Mucosa of descending colon (tissue), 3 donors: ENCODE data around the gene CMKLR1. TPM values are rescaled to one million over a fixed set of nuclear protein-coding genes. Genes with fewer than 3 reads are reported as not detected.

ENCODE experiments used
- ATAC-seq: fragments of 200-7000 bp; cut with Tn5 transposase; one replicate; pipeline ENCODE4 v1.9.1; 2020; ENCODE audit warnings: mild to moderate bottlenecking, moderate library complexity
- DNase-seq, 3 donors: peaks; one replicate each; pipeline ENCODE4 v3.0.0-alpha.2; 2020
- H3K36me3 ChIP-seq: fragments of 200-600 bp; one replicate; pipeline ENCODE4 v1.8.0; 2021; ENCODE audit warnings: low read depth, mild to moderate bottlenecking
- H3K4me1 ChIP-seq: fragments of 200-600 bp; one replicate; pipeline ENCODE4 v1.8.0; 2021; ENCODE audit warnings: low read depth, mild to moderate bottlenecking
- H3K4me3 ChIP-seq: fragments of 200-600 bp; one replicate; pipeline ENCODE4 v1.8.0; 2021; ENCODE audit warnings: mild to moderate bottlenecking
- H3K9me3 ChIP-seq: fragments of 200-600 bp; one replicate; pipeline ENCODE4 v1.8.0; 2021; ENCODE audit warnings: mild to moderate bottlenecking
- intact Hi-C, 2 donors: fragments of 100-400 bp; cut with DNase I in 1 of 2; cut with micrococcal nuclease in 1 of 2; formaldehyde crosslinking; loops; one replicate each; pipeline versions ENCODE4 v1.11.0 to v1.11.1; 2022; cut with DNase I, micrococcal nuclease
- total RNA-seq, 3 donors: library from RNA; stranded (reverse); fragmentation: NEBNext Ultra II Directional in 2 of 3; extraction: Animal tissue kit (Norgen Biotek cat#: 25700) in 2 of 3; gene quantifications; one replicate each; pipeline versions ENCODE4 v1.2.1 to v1.2.4, GENCODE V29; 2021 to 2023
- TF ChIP-seq, protein P1 (sequence below): fragments of 200-600 bp; IDR thresholded peaks from one replicate; pipeline ENCODE4 v1.8.0; 2022; ENCODE audit warnings: antibody characterized with exemption, mild to moderate bottlenecking
- donor health status: DM: no; HTN: no; CAD: no; lungs with moderate emphysema.
- donor health status: DM: no; HTN: no; CAD: no.
- donor health status: DM: no; HTN: yes; CAD: no.

CMKLR1 gene
- total RNA-seq, 3 donors from 2014 or later, result 4.4 to 15.7 (median 10.8) TPM

DNA sequence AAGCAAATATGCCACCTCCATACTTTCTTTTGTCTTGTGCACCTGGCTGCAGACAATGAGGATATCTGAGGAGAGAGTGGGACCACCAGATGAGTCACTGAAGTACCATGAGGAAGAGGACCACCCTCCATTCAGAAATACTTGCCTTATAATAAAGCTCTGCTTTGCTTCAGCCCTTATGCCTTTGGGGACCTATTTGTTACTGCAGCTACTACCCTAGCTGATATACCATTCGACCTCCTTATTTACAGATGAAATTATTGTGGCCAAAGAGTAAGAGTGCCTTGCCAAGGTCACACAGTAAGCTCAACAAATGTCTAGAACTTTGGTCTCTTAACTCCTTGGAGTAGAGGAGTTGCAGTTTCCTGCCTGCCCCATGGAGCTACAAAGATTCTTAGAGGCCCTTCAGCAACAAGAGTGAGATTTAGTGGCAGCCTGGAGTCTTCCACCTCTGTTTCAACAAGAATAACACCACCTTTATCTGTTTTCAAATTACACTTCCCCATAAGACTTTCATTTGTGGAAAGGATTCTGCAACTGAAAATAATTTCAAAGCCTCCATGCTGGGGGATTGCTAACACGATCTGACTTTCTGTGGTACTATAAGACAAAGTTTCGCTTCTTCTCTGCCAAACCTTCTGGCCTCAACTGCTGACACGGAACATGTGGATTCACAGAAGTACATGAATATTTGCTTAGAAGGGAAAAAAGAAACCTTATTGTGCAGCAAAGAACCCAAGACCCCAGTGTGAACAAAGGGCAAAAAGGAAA lies 3.6 kb downstream of the CMKLR1 start:
- DNase-seq, result no peak
- Histone ChIP-seq H3K4me1 (no peaks in the 10 kb centered on the region), H3K9me3 (no peaks in the 10 kb centered on the region), H3K36me3 (no peaks in the 10 kb centered on the region), H3K4me3 (no peak overlapping the region)
- TF ChIP-seq, protein P1, sequence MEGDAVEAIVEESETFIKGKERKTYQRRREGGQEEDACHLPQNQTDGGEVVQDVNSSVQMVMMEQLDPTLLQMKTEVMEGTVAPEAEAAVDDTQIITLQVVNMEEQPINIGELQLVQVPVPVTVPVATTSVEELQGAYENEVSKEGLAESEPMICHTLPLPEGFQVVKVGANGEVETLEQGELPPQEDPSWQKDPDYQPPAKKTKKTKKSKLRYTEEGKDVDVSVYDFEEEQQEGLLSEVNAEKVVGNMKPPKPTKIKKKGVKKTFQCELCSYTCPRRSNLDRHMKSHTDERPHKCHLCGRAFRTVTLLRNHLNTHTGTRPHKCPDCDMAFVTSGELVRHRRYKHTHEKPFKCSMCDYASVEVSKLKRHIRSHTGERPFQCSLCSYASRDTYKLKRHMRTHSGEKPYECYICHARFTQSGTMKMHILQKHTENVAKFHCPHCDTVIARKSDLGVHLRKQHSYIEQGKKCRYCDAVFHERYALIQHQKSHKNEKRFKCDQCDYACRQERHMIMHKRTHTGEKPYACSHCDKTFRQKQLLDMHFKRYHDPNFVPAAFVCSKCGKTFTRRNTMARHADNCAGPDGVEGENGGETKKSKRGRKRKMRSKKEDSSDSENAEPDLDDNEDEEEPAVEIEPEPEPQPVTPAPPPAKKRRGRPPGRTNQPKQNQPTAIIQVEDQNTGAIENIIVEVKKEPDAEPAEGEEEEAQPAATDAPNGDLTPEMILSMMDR, result no peak
- ATAC-seq, result no peak
- intact Hi-C loops, result no loop called here

DNA sequence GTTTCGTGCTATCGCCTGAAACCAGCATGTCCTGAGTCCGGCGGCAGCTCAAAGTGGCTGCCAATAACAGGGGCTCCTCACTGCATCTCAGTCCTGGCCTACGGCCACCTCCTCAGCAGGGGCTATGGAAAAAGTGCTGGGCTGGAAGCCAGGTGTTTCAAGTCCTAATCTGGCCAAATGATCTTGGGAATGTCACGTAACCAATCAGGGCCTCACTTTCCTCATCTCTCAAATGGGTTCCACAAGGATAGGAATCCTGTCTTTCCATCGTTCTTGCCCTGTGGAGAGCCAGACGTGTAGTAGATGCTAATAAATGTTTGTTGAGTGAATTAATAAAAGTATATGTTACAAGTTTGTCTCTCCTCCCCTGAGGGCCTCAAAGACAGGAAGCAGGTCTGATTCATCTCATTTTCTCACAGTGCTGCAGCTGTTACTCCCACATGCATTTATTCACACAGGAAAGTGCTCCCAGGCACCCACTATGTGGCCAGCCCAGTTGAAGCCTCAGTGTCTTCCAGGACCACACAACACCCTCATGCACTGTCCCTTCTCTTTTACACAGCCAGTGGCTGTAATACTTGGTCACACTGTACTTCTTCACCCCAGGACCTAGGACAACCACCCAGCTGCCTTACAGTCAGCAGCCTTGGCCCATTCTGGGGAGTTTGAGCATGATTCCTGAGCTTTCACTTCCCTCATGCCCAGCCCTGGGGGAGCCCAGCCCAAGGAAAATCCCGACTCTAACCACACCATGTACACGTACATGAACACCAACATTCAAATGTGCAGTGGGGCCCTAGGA lies 5.0 kb downstream of the CMKLR1 start:
- no peak overlapping the region for H3K4me3 ChIP-seq
- ATAC-seq, result no peak
- no peak for DNase-seq

GRCh38 chr12:108332791-108333382 lies 6.2 kb downstream of the CMKLR1 start:
- TF ChIP-seq, protein P1, result no peak

More for the DNA sequence above, 5.0 kb downstream of the CMKLR1 start:
- intact Hi-C loops, result no loop called here
- TF ChIP-seq, protein P1, result no peak
- no peaks in the 10 kb centered on the region for H3K9me3 ChIP-seq
- H3K36me3 ChIP-seq, result no peaks in the 10 kb centered on the region
- H3K4me1 ChIP-seq, result no peaks in the 10 kb centered on the region

GRCh38 chr12:108328420-108328819 lies 10.7 kb downstream of the CMKLR1 start:
- ATAC-seq (no peak), DNase-seq (no peak)
- Histone ChIP-seq H3K4me3 (no peak overlapping the region), H3K4me1 (no peaks in the 10 kb centered on the region), H3K36me3 (no peaks in the 10 kb centered on the region), H3K9me3 (no peaks in the 10 kb centered on the region)
- intact Hi-C loops, result no loop called here
- TF ChIP-seq, protein P1, result no peak

More at GRCh38 chr12:108332791-108333382, 6.2 kb downstream of the CMKLR1 start:
- H3K4me3 ChIP-seq, result no peak overlapping the region
- DNase-seq (peak in 1 of 3 donors; percentile 30), ATAC-seq (peak; percentile 58)
- H3K9me3 ChIP-seq, result no peaks in the 10 kb centered on the region
- intact Hi-C loops, result no loop called here
- no peaks in the 10 kb centered on the region for H3K36me3 ChIP-seq
- H3K4me1 ChIP-seq, result no peaks in the 10 kb centered on the region

DNA sequence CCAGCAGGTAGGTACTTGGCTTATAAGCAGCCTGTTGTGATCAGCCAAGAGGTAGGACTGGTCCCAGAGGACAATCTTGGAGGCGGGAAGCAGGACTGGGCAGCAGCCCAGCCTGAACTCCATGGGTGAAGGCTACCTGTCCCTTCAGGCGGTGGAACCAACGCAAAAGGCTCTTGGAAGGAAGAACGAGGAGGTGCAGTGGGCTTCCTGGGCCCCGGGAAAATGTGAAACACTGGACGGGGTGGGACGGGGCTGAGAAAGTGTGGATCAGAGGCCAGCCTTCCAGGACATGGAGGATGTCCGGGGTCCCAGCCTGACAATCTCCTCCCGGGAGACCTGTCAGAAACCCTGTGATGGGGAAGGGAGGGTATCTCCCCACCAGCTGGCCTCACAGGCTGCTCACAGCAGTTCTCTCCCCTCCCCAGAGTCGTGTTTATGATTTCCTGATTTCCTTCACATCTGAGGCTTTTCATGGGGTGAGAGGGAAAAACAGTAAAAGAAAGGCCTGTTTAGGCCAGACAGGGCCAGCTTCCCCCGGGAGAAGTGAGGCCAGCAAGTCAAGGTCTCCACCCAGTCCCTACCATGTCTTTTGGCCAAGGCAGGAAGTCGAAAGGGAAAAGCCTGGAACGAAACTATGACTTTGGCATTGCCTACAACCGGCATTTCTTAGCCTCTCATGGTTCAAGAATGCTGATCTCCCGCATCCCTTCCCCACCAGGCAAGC lies 11.3 kb downstream of the CMKLR1 start:
- H3K36me3 ChIP-seq, result no peaks in the 10 kb centered on the region
- no peak for DNase-seq
- no peak for ATAC-seq
- no peak overlapping the region for H3K4me3 ChIP-seq
- intact Hi-C loops, result no loop called here
- no peaks in the 10 kb centered on the region for H3K4me1 ChIP-seq
- no peaks in the 10 kb centered on the region for H3K9me3 ChIP-seq
- TF ChIP-seq, protein P1, result no peak
